GM20000 (cell line): ENCODE measurements around the gene CLEC3B.
A peak's percentile ranks its signal among the peaks of the same experiment; 100 is the strongest.

ENCODE experiments used
- DNase-seq: peaks from one replicate; pipeline ENCODE4 v3.0.0; 2012; ENCODE audit warnings: low spot score
- CTCF ChIP-seq: IDR thresholded peaks from 2 replicates; pipeline ENCODE4 v1.5.1; 2012; ENCODE audit warnings: mild to moderate bottlenecking, control low read depth; ENCODE audit errors: extremely low read depth, missing control alignments

The CLEC3B gene

GRCh38 chr3:44988073-44988472, 38.0 kb upstream of the CLEC3B start:
- no peak for TF ChIP-seq CTCF
- DNase-seq: no peak

GRCh38 chr3:44989141-44989540, 37.0 kb upstream of the CLEC3B start:
- TF ChIP-seq CTCF: no peak
- DNase-seq: no peak

- TF ChIP-seq CTCF: no peak
- no peak for DNase-seq
Measured at GRCh38 chr3:44989636-44990373, 36.3 kb upstream of the CLEC3B start.

- DNase-seq: no peak
- no peak for TF ChIP-seq CTCF
Measured at GRCh38 chr3:44991326-44991725, 34.8 kb upstream of the CLEC3B start.

- DNase-seq: peak; percentile 35
- peak; percentile 50 for TF ChIP-seq CTCF
Measured at GRCh38 chr3:44992555-44993470, 33.3 kb upstream of the CLEC3B start.

GRCh38 chr3:44993471-44994205, 32.5 kb upstream of the CLEC3B start:
- DNase-seq: no peak
- no peak for TF ChIP-seq CTCF

GRCh38 chr3:44995142-44995770, 30.8 kb upstream of the CLEC3B start:
- TF ChIP-seq CTCF: no peak
- no peak for DNase-seq
